ENCODE measurements around the gene SWT1.
"Not testable (repeated sequence)": the region's sequence is repeated elsewhere in the genome, so short reads cannot be mapped to it uniquely, and the experiment has no call there.

The SWT1 gene

DNA sequence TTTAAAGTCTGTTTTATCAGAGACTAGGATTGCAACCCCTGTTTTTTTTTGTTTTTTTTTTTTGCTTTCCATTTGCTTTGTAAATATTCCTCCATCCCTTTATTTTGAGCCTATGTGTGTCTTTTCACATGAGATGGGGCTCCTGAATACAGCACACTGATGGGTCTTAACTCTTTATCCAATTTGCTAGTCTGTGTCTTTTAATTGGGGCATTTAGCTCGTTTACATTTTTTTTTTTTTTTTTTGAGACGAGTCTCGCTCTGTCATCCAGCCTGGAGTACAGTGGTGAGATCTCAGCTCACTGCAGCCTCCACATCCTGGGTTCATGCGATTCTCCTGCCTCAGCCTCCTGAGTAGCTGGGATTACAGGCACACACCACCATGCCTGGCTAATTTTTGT lies 41.7 kb downstream of the SWT1 start:
- DNase-seq = not testable (repeated sequence)

DNA sequence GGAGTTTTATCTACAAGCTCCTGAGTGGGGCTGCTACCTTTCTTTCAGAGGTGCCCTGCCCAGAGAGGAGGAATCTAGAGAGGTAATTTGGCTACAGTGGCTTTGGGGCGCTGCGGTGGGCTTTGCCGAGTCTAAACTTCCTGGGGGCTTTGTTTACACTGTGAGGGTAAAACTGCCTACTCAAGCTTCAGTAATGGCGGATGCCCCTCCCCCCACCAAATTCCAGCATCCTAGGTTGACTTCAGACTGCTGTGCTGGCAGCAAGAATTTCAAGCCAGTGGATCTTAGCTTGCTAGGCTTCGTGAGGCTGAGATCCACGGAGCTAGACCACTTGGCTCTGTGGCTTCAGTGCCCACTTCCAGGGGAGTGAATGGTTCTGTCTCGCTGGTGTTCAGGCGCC lies 43.9 kb downstream of the SWT1 start:
- DNase-seq = no peak

DNA sequence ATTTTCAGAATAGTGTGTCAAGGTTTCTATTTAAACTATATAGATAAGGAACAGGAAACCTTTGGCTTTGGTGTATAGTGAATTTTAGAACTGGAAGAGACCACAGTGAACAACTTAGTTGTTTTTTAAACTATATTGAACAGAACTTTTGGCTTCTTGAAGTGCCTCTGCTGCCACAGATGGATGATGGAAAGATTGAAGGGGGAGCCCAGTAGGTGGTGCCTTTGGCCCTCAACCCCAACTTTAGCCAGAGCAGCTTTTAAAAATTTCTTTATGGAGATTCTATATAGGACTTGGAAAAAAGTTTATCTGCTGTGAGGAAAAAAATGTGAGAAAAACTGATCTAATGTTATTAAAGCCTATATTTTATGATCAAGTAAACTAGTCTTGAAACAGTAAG lies 50.2 kb downstream of the SWT1 start:
- no peak for DNase-seq

DNA sequence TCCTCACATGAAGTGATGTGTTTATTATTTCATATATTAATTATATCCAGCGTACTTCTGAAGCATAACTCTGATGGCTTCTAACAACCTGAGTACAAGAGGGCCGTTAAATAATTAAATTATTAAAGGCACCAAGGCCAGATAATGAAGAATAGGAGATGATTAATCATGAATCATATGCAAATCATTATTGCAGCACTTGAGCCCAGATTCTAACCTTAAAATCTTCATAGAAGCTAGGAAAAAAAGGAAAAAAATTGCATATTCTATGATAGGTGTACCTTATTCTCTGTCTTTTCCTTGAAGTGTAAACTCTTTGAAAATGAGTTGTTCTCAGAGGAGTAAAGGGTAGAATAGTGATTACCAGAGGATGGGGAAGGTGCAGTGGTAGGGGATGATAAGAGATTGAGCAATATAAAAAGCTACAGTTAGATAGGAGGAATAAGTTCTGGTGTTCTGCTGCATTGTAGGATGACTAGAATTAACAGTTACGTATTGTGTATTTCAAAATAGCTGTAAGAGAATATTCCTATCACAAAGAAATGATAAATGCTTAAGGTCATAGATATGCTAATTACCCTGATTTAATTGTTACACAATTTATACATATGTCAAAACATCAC lies 51.1 kb downstream of the SWT1 start:
- no peak for DNase-seq

DNA sequence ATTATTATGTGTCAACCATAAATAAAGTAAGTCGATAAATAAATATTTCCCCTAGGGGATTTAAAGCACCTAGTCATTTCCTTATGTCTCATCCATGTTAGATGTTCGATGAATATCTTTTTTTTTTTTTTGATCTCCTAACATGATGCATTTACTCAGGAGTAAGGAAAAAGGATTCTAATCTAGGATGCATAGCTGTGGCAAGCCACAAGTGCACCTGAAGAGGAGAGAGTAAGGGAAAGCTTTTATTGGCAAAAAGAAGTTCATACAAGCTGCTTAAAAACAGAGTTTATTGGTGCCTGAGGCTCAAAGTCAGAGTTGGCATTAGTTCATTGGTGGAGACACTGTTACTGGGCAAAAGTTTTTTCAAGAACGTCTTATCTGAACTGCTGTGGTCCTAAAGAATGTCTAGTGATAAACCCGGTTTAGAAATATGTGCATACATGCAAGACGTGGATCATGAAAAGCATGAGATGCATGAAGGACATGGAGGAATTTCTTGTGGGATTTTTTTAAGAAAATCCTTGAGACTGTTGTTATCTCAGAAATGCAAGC lies 51.7 kb downstream of the SWT1 start:
- DNase-seq = no peak

DNA sequence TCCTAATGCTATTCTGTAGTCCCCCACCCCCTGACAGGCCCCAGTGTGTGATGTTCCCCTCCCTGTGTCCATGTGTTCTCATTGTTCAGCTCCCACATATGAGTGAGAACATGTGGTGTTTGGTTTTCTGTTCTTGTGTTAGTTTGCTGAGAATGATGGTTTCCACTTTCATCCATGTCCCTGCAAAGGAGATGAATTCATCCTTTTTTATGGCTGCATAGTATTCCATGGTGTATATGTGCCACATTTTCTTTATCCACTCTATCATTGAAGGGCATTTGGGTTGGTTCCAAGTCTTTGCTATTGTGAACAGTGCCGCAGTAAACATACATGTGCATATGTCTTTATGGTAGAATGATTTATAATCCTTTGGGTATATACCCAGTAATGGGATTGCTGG lies 52.4 kb downstream of the SWT1 start:
- DNase-seq = not testable (repeated sequence)

DNA sequence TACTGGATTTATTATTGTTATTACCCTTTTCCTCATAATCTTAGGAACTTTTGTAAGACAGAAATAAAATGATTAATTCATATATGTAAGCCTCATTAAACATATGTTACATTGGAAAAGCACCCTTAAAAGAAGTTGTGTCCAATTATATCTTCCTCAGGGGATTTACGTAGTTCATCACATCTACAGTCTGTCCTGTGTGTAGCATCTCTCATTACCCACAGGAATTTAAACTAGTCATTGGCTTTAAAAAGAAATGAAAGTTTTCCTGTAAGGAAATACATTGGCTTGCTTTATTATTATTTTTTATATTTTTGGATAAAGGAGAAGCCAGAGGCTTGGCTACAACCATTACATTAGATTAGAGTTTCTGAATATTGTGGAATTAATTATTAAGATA lies 56.1 kb downstream of the SWT1 start:
- no peak for DNase-seq

DNA sequence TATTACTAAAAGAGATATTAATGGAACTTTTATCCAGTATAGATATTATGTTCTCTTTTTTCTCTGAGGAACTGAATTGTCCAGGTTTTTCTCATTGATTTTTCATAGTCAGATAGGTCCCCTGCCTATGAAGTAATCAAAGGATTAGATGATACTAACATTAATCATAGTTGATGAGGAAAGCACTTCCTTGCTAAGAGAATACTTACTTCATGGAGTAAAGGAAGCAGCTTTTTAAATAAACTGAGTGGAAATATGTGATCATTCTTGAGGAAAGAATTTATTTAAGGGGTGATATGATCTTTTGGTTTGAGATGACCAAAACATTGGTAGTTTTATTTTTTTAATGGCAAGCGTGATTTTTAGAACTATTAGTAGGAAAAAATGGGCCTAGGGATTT lies 58.9 kb downstream of the SWT1 start:
- DNase-seq = no peak

DNA sequence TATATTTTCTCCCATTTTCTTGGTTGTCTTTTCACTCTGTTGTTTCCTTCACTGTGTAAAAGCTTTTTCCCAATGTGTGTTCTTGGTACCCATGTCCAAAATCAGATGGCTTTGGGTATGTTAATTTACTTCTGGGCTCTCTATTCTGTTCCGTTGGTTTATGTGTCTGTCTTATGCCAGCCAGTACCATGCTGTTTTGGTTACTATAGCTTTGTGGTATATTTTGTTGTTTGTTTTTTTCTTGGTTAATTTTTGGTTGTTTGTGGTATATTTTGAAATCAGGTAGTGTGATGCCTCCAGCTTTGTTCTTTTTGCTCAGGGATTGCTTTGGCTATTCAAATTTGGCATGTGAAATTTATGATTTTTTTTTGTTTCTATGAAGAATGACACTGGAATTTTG lies 67.2 kb downstream of the SWT1 start:
- DNase-seq = no peak

DNA sequence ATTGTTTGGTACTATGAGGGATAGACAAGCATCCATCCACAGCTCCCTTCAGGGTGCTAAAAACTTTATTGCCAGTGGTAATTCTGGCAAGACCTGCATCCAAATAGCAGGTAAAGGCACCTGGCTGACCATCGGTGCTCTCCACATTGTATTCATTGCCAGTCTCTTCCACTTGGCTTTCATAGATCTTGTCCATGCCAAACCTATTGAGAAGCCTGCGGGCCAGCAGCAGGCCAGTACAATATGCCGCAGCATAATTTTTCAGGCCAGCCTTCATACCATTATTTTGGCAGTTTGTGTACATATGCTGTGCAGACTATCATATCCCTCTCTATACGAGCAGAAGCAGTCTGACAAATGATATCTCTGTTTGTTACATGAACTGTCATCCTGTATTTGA lies 70.2 kb downstream of the SWT1 start:
- DNase-seq = no peak

DNA sequence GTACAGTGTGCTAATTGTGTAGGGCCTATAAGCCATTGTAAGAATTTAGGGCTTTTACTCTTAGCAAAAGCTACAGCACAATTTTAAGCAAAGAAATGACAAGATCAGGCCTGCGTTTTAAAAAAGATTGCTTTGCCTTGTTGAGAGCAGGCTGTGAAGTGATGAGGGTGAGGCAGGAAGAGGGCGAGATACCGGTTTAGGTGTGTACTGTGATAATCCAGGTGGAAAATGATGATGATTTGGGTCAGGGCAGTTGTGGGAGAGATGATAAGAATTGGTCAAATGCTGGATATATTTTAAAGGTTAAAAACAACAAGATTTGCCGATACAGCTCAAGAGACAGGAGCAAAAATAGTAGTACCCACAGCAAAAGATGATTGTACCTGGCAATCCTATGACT lies 72.0 kb downstream of the SWT1 start:
- no peak for DNase-seq

DNA sequence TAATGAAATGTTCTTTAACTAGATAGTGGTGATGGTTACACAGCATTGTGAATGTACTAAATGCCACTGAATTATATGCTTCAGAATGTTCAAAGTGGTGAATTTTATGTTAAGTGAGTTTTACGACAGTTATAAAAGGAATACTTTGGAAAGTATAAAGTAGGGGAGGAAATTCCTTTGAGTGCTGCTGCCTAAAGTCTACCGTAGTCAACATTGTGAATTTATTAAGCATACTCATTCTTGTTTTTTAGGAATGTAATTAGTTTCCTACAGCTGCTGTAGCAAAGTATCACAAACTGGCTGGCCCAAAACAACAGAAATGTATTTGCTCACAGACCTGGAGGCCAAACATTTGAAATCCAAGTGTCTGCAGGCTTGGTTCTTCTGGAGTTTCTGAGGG lies 73.0 kb downstream of the SWT1 start:
- DNase-seq = no peak

DNA sequence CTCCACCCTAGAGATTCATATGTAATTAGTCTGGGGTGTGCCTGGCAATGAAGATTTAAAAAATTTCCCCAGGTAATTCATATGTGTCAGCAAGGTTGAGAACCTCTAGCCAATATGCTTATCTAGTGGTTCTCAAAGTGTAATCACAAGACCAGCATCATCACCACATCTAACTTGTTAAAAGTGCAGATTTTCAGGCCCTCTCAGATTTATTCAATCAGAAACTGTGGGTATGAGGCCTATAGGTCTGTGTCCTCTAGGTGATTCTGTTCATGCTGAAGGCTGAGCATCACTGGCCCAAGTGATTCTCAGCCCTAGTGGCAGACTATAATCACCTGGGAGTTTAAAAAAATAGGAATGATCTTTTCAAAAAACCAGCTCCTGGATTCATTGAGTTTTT lies 75.9 kb downstream of the SWT1 start:
- DNase-seq = no peak

DNA sequence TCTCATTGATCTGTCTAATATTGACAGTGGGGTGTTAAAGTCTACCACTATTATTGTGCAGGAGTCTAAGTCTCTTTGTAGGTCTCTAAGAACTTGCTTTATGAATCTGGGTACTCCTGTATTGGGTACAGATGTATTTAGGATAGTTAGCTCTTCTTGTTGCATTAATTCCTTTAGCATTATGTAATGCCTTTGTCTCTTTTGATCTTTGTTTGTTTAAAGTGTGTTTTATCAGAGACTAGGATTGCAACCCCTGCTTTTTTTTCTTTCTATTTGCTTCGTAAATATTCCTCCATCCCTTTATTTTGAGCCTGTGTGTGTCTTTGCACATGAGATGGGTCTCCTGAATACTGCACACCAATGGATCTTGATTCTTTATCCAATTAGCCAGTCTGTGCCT lies 77.2 kb downstream of the SWT1 start:
- DNase-seq = not testable (repeated sequence)

DNA sequence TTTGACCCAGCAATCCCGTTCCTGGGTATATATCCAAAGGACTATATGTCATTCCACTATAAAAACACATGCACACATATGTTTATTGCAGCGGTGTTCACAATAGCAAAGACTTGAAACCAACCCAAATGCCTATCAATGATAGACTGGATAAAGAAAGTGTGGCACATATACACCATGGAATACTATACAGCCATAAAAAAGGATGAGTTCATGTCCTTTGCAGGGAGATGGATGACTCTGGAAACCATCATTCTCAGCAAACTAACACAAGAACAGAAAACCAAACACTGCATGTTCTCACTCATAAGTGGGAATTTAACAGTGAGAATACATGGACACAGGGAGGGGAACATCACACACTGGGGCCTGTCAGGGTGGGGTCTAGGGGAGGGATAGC lies 80.2 kb downstream of the SWT1 start:
- DNase-seq = not testable (repeated sequence)

DNA sequence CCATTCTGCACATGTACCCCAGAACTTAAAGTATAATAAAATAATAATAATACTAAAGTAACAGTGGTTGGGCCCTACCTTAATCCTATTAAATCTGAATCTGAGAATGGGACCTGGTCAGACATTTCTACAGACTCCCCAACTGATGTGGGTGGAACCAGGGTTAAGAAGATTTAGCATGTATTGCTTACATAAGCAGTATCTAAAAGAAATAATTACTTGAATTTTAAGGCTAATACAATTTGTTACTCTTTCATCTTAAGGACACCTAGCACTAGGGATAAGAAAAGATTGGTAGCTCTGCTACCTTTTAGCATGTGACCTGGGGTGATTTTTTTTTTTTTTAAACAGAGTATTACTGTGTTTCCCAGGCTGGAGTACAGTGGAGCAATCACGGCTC lies 80.7 kb downstream of the SWT1 start:
- no peak for DNase-seq

DNA sequence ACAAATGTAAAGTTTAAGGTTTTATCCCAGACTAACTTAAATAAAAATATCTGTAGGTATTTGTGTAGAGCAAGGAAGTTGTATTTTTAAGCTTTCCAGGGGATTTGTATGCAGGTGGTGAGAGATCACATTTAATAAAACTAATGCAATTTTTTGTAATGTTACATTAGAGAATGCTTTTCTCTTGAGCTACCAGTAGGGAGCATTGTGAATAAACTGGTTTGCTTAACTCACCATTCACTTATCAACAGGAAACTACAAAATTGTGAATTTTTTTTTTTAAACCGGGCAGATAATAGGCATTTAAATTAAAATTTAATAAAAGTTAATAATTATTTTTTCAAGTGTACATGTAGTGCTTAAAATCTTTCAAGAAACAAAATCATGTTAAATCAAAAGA lies 81.5 kb downstream of the SWT1 start:
- DNase-seq = no peak

DNA sequence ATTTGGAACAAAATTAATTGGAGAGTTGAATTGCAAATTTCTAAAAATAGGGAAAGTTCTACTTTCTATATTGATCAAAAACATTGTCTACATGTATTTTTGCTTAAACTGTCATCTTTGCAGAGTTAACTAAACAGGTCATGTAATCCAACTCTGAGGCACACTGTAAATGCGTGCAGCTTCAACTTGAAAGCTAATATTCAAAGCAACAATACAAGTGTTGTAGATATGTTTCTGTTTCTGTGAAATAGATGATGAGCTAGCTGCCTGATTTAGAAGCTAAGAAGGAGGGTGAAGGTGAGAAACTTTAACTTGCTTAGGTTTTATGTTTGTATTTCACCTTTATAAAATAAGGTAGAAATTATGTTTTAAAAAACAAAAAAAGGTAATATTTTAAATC lies 82.9 kb downstream of the SWT1 start:
- DNase-seq = no peak

DNA sequence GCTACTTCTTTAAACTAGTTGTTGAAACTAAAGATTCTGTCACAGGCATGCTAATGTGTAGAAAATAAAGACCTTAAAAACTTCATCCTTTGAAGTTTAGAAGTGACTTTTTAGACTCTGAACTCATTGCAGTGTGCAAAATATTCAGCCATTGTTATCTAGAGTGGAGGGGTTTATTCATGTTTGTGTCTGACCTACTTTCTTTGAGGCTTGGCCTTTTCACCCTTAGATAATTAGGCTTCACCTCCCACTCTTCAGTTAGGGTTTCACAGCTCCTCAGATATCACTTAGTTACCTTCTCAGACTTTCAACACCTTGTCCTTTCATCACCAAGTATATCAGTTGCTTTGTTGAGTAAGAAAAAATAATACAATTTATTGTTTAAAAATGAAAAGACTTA lies 84.2 kb downstream of the SWT1 start:
- no peak for DNase-seq

DNA sequence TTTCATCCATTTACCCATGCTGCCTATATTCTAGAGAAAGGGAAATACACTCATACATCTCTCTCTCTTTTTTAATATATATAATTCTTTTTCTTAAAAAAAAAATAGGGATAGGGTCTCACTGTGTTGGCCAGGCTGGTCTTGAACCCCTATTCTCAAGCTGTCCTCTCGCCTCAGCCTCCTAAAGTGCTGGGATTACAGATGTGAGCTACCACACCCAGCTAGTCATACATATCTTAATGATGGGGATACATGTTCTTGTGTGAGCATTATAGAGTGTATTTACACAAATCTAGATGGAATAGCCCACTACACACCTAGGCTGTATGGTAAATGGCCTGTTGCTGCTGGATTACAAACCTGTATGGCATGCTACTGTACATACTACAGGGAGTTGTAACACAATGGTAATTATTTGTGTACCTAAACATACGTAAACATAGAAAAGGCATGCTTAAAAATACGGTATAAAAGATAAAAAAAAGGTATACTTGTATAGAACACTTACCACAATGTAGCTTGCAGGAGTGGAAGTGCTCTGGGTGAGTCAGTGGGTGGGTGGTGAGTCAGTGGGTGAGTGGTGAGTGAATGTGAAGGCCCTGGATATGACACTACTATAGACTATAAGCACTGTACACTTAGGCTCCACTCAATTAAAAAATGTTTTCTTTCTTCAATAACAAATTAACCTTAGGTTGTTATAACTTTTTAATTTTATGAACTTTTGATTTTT lies 87.2 kb downstream of the SWT1 start:
- DNase-seq = no peak

DNA sequence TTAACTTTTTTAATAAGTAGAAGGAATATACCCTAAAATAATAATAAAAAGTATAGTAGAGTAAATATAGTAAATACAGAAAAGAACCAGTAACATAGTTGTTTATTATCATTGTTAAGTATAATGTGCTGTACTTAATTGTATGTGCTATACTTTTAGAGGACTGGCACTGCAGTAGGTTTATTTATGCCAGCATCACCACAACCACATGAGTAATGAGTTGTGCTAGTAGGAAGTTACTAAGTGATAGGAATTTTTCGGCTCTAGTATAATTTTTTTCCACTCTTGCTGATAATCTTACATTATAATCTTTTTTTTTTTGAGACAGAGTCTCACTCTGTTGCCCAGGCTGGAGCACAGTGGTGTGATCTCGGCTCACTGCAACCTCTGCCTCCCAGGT lies 88.5 kb downstream of the SWT1 start:
- no peak for DNase-seq

DNA sequence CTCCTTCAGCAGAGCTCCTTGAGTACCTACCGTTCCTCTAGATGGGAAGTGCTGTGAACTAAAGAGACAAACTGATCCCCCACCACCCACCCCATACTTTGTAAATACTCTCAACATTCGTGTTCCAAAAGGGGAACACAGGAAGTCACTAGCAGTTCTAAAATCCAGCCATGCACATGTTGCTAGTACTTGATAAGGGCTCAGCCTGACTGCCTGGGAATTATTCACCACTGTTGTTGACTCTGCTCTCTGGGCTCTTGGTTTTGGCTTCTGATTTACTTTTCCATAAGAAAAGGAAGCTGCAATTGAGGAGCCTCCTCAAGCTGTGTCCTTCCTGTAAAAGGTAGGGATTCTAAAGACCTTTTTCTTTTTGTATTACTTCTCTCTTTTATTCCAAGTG lies 92.6 kb downstream of the SWT1 start:
- DNase-seq = no peak

DNA sequence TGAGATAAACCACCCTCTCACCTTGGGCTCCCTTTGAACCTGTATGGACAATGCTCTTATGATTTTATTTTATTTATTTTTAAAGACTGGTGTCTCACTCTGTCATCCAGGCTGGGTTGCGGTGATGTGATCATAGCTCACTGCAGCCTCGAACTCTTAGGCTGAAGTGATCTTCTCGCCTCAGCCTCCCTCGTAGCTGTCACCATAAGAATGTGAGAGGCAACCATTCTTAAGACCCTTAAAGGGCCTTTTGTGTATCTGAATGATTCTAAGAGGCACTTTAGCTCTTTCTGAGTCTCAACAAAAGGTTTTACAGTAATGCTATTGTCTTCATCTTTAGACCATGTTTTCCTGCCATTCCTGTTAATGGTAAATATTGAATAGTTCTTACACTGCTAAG lies 93.1 kb downstream of the SWT1 start:
- DNase-seq = no peak

DNA sequence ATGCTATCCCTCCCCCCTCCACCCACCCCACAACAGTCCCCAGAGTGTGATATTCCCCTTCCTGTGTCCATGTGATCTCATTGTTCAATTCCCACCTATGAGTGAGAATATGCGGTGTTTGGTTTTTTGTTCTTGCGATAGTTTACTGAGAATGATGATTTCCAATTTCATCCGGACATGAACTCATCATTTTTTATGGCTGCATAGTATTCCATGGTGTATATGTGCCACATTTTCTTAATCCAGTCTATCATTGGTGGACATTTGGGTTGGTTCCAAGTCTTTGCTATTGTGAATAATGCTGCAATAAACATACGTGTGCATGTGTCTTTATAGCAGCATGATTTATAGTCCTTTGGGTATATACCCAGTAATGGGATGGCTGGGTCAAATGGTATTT lies 95.0 kb downstream of the SWT1 start:
- not testable (repeated sequence) for DNase-seq

DNA sequence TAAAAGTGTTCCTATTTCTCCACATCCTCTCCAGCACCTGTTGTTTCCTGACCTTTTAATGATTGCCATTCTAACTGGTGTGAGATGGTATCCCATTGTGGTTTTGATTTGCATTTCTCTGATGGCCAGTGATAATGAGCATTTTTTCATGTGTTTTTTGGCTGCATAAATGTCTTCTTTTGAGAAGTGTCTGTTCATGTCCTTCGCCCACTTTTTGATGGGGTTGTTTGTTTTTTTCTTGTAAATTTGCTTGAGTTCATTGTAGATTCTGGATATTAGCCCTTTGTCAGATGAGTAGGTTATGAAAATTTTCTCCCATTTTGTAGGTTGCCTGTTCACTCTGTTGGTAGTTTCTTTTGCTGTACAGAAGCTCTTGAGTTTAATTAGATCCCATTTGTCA lies 95.4 kb downstream of the SWT1 start:
- DNase-seq = not testable (repeated sequence)
